ENCODE results near the gene DNMT3A.

DNA sequence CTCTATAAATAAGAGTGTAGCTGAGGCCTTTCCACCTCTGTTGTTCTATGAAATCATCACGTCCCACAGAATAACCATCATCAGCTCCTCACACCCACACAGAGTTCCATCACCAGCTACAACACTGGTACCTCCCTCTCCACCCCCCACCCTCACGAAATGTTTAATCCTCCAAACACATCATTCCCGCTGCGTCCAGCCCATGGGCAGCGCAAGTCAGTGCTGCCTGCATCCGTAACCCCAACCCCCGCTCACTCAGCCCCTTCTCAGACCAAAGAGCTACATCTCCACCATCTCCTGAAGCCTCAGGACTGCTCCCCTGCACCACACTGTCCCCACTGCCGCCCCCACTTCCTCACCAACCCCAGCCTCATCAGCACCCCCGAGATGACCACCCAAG is 19.4 kb downstream of the DNMT3A start:
- TF ChIP-seq, protein P1, sequence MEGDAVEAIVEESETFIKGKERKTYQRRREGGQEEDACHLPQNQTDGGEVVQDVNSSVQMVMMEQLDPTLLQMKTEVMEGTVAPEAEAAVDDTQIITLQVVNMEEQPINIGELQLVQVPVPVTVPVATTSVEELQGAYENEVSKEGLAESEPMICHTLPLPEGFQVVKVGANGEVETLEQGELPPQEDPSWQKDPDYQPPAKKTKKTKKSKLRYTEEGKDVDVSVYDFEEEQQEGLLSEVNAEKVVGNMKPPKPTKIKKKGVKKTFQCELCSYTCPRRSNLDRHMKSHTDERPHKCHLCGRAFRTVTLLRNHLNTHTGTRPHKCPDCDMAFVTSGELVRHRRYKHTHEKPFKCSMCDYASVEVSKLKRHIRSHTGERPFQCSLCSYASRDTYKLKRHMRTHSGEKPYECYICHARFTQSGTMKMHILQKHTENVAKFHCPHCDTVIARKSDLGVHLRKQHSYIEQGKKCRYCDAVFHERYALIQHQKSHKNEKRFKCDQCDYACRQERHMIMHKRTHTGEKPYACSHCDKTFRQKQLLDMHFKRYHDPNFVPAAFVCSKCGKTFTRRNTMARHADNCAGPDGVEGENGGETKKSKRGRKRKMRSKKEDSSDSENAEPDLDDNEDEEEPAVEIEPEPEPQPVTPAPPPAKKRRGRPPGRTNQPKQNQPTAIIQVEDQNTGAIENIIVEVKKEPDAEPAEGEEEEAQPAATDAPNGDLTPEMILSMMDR (IDR thresholded peaks at IDR 0.05), result no peak
- TF ChIP-seq POLR2A (IDR thresholded peaks at IDR 0.05) (no peak), POLR2AphosphoS5 (IDR thresholded peaks at IDR 0.05) (no peak), EP300 (IDR thresholded peaks at IDR 0.05) (no peak)

All from stomach (tissue), 4 donors.